T-cell (primary cell): Measurements from ENCODE around the gene MYLK3. TPM values are rescaled to one million over a fixed set of nuclear protein-coding genes. Genes with fewer than 3 reads are reported as not detected.

Source experiments
- ATAC-seq, 4 experiments: fragments of 200-7000 bp in 3 of 4; fragments of 150-1000 bp in 1 of 4; cut with Tn5 transposase; replicated peaks in 1 of 4; 1 replicate in 3 of 4; 2 replicates in 1 of 4; pipeline ENCODE4 v1.10.0; 2021; ENCODE audit warnings: moderate library complexity in 3 of 4, mild to moderate bottlenecking in 2 of 4, moderate number of reproducible peaks in 1 of 4
- CTCF ChIA-PET, 2 donors: fragments of 300-600 bp; sonication (Branson Sonifier 250); formaldehyde crosslinking; loops; one replicate each; lab custom pipeline; 2022; ENCODE audit warnings: antibody characterized with exemption in 2 of 2; lab: Charles Lee
- POLR2A ChIA-PET, 2 donors: fragments of 300-600 bp; sonication (Branson Sonifier 250); formaldehyde crosslinking; loops; one replicate each; lab custom pipeline; 2022; ENCODE audit warnings: antibody characterized with exemption in 2 of 2; lab: Charles Lee
- DNase-seq, 35 experiments: peaks; one replicate each; pipeline versions ENCODE4 v3.0.0 to v3.0.0-alpha.2; 2013 to 2023
- H3K27ac ChIP-seq: one replicate; pipeline ENCODE4 v1.5.1; 2013; ENCODE audit warnings: low read length
- H3K27me3 ChIP-seq, 2 experiments: replicated peaks in 1 of 2; 1 replicate in 1 of 2; 2 replicates in 1 of 2; pipeline versions ENCODE4 v1.6.1 to v1.7.0; 2013; ENCODE audit warnings: low read length in 1 of 2, mixed read lengths in 1 of 2; ENCODE audit not compliant: control insufficient read depth in 2 of 2, insufficient read depth in 2 of 2; ENCODE audit errors: extremely low read depth in 1 of 2
- H3K36me3 ChIP-seq, 2 donors: 1 replicate in 1 of 2; 2 replicates in 1 of 2; pipeline versions ENCODE4 v1.6.1 to v1.7.0; 2013; ENCODE audit warnings: low read length in 1 of 2; ENCODE audit not compliant: control insufficient read depth in 2 of 2, insufficient read depth in 1 of 2; ENCODE audit errors: extremely low read depth in 1 of 2
- H3K4me1 ChIP-seq, 2 experiments: 1 replicate in 1 of 2; 2 replicates in 1 of 2; pipeline versions ENCODE4 v1.6.1 to v1.7.0; 2013; ENCODE audit warnings: low read length in 2 of 2, mixed read lengths in 1 of 2; ENCODE audit not compliant: insufficient read depth in 2 of 2, control insufficient read depth in 1 of 2; ENCODE audit errors: extremely low read depth in 1 of 2
- H3K4me3 ChIP-seq, 2 donors: 1 replicate in 1 of 2; 2 replicates in 1 of 2; pipeline versions ENCODE4 v1.5.1 to v1.7.0; 2013; ENCODE audit warnings: mild to moderate bottlenecking in 2 of 2, low read length in 1 of 2, moderate library complexity in 1 of 2; ENCODE audit not compliant: control insufficient read depth in 1 of 2; ENCODE audit errors: extremely low read depth in 1 of 2
- H3K9me3 ChIP-seq: 2 replicates; pipeline ENCODE4 v1.7.0; 2013
- H3K27ac Mint-ChIP-seq, 2 donors: one replicate each; pipeline ENCODE4 v1.8.0; 2020 to 2021; ENCODE audit warnings: mild to moderate bottlenecking in 2 of 2, mixed read lengths in 2 of 2
- H3K27me3 Mint-ChIP-seq, 2 donors: one replicate each; pipeline ENCODE4 v1.8.0; 2021 to 2022; ENCODE audit warnings: mixed read lengths in 2 of 2
- H3K36me3 Mint-ChIP-seq: one replicate; pipeline ENCODE4 v1.8.0; 2021; ENCODE audit warnings: mixed read lengths
- H3K4me1 Mint-ChIP-seq, 3 donors: one replicate each; pipeline ENCODE4 v1.8.0; 2020 to 2022; ENCODE audit warnings: mixed read lengths in 3 of 3, mild to moderate bottlenecking in 1 of 3
- H3K4me3 Mint-ChIP-seq, 3 donors: one replicate each; pipeline ENCODE4 v1.8.0; 2020 to 2022; ENCODE audit warnings: mild to moderate bottlenecking in 3 of 3, mixed read lengths in 3 of 3, moderate library complexity in 3 of 3
- H3K9me3 Mint-ChIP-seq, 3 donors: one replicate each; pipeline ENCODE4 v1.8.0; 2020 to 2022; ENCODE audit warnings: mixed read lengths in 3 of 3
- WGBS: methylation state at CpG from one replicate; pipeline ENCODE4 v1.1.5; 2013; ENCODE audit warnings: missing lambda C conversion rate; ENCODE audit not compliant: insufficient coverage; 5-methylcytosine and 5-hydroxymethylcytosine counted together
- total RNA-seq, 35 experiments: library from RNA in 6 of 35; stranded (reverse) in 6 of 35; fragments of 120-200 nt in 1 of 35; gene quantifications; one replicate each; pipeline versions ENCODE4 v1.2.1 to v1.2.4 and lab custom pipeline; 2013 to 2026

The MYLK3 gene
- total RNA-seq, 5 donors from 2014 or later (not counting 1 experiment from before 2014, with no cell fraction given): 0.03 to 0.50 (median 0.03) TPM; not detected in 2

GRCh38 chr16:46727184-46727583 lies 21.0 kb downstream of the MYLK3 start:
- POLR2A ChIA-PET: no interaction called here
- ATAC-seq (no peak), DNase-seq (no peak)
- no peak overlapping the region for H3K27ac ChIP-seq
- H3K27ac Mint-ChIP-seq: no peak overlapping the region
- no peak overlapping the region for H3K4me3 ChIP-seq
- no peaks in the 10 kb centered on the region for H3K4me1 ChIP-seq
- peaks cover 3 to 12% (median 7%) of the 10 kb centered on the region in 3 donors for H3K9me3 Mint-ChIP-seq
- WGBS: 98% methylated on average over 5 of the region's 7 CpGs
- CTCF ChIA-PET: interaction anchor here in 1 of 2 donors (0.5 kb wide), 1 partner anchor 52 kb away, joined by 3 read pairs; no protein-coding TSS in a partner anchor
- H3K27me3 ChIP-seq: peaks cover 0 to 8% of the 10 kb centered on the region in 2 experiments
- no peaks in the 10 kb centered on the region for H3K36me3 ChIP-seq
- no peaks in the 10 kb centered on the region for H3K36me3 Mint-ChIP-seq
- H3K4me3 Mint-ChIP-seq: no peak overlapping the region
- no peaks in the 10 kb centered on the region for H3K9me3 ChIP-seq
- H3K4me1 Mint-ChIP-seq: no peaks in the 10 kb centered on the region
- H3K27me3 Mint-ChIP-seq: peaks cover 0 to 4% of the 10 kb centered on the region in 2 donors

- Mint-ChIP-seq H3K9me3 (peaks cover 3 to 12% (median 7%) of the 10 kb centered on the region in 3 donors), H3K27ac (no peak overlapping the region), H3K4me3 (no peak overlapping the region), H3K27me3 (peaks cover 0 to 2% of the 10 kb centered on the region in 2 donors), H3K36me3 (no peaks in the 10 kb centered on the region), H3K4me1 (no peaks in the 10 kb centered on the region)
- Histone ChIP-seq H3K36me3 (no peaks in the 10 kb centered on the region), H3K27me3 (peaks cover 0 to under 1% of the 10 kb centered on the region in 2 experiments), H3K27ac (no peak overlapping the region), H3K4me3 (no peak overlapping the region), H3K9me3 (no peaks in the 10 kb centered on the region), H3K4me1 (no peaks in the 10 kb centered on the region)
- 90% methylated on average over 2 of the region's 4 CpGs for WGBS
- ATAC-seq: no peak
- ChIA-PET POLR2A (no interaction called here), CTCF (no interaction called here)
- no peak for DNase-seq
Measured at GRCh38 chr16:46721885-46722284, 26.3 kb downstream of the MYLK3 start.

GRCh38 chr16:46720619-46721018 lies 27.5 kb downstream of the MYLK3 start:
- no peaks in the 10 kb centered on the region for H3K4me1 Mint-ChIP-seq
- no peak overlapping the region for H3K27ac Mint-ChIP-seq
- CTCF ChIA-PET: interaction anchor here in 1 of 2 donors (0.6 kb wide), 1 partner anchor 126 kb away, joined by 4 read pairs; no protein-coding TSS in a partner anchor

GRCh38 chr16:46719528-46719927 lies 28.6 kb downstream of the MYLK3 start:
- no peak overlapping the region for H3K4me3 Mint-ChIP-seq
- no peak overlapping the region for H3K27ac ChIP-seq
- no peak for DNase-seq
- no peaks in the 10 kb centered on the region for H3K27me3 Mint-ChIP-seq
- H3K4me1 ChIP-seq: no peaks in the 10 kb centered on the region
- ATAC-seq: no peak
- POLR2A ChIA-PET: no interaction called here
- H3K9me3 ChIP-seq: no peaks in the 10 kb centered on the region
- H3K27ac Mint-ChIP-seq: no peak overlapping the region
- H3K9me3 Mint-ChIP-seq: peaks cover 0 to under 1% (median under 1%) of the 10 kb centered on the region in 3 donors
- no peaks in the 10 kb centered on the region for H3K36me3 Mint-ChIP-seq
- 100% methylated on average over 2 of the region's 6 CpGs for WGBS
- H3K36me3 ChIP-seq: no peaks in the 10 kb centered on the region
- no peak overlapping the region for H3K4me3 ChIP-seq
- CTCF ChIA-PET: no interaction called here
- H3K4me1 Mint-ChIP-seq: no peaks in the 10 kb centered on the region
- H3K27me3 ChIP-seq: peaks cover 0 to 4% of the 10 kb centered on the region in 2 experiments

More at GRCh38 chr16:46720619-46721018, 27.5 kb downstream of the MYLK3 start:
- Mint-ChIP-seq H3K4me3 (no peak overlapping the region), H3K27me3 (no peaks in the 10 kb centered on the region), H3K36me3 (no peaks in the 10 kb centered on the region), H3K9me3 (peaks cover 0 to 8% (median 3%) of the 10 kb centered on the region in 3 donors)
- H3K36me3 ChIP-seq: no peaks in the 10 kb centered on the region
- H3K27me3 ChIP-seq: peaks cover 0 to 4% of the 10 kb centered on the region in 2 experiments
- 60% methylated on average over 1 of the region's 2 CpGs for WGBS
- ATAC-seq (no peak), DNase-seq (no peak)
- no peak overlapping the region for H3K27ac ChIP-seq
- no peak overlapping the region for H3K4me3 ChIP-seq
- H3K4me1 ChIP-seq: no peaks in the 10 kb centered on the region
- POLR2A ChIA-PET: no interaction called here
- H3K9me3 ChIP-seq: no peaks in the 10 kb centered on the region

- H3K9me3 ChIP-seq: no peaks in the 10 kb centered on the region
- Mint-ChIP-seq H3K4me3 (no peak overlapping the region), H3K9me3 (no peaks in the 10 kb centered on the region), H3K4me1 (no peaks in the 10 kb centered on the region), H3K27me3 (no peaks in the 10 kb centered on the region), H3K36me3 (no peaks in the 10 kb centered on the region), H3K27ac (no peak overlapping the region)
- WGBS: 100% methylated on average over 4 of the region's 8 CpGs
- peaks cover 0 to 4% of the 10 kb centered on the region in 2 experiments for H3K27me3 ChIP-seq
- no peak for ATAC-seq
- ChIA-PET CTCF (no interaction called here), POLR2A (no interaction called here)
- no peak overlapping the region for H3K4me3 ChIP-seq
- H3K36me3 ChIP-seq: no peaks in the 10 kb centered on the region
- H3K27ac ChIP-seq: no peak overlapping the region
- no peak for DNase-seq
- H3K4me1 ChIP-seq: no peaks in the 10 kb centered on the region
Measured at GRCh38 chr16:46718214-46718613, 29.9 kb downstream of the MYLK3 start.

GRCh38 chr16:46717692-46718091 lies 30.5 kb downstream of the MYLK3 start:
- no peak overlapping the region for H3K4me3 ChIP-seq
- Mint-ChIP-seq H3K4me3 (no peak overlapping the region), H3K36me3 (no peaks in the 10 kb centered on the region), H3K27me3 (no peaks in the 10 kb centered on the region), H3K9me3 (no peaks in the 10 kb centered on the region), H3K27ac (no peak overlapping the region), H3K4me1 (no peaks in the 10 kb centered on the region)
- POLR2A ChIA-PET: no interaction called here
- H3K27ac ChIP-seq: no peak overlapping the region
- 71% methylated on average over 1 of the region's 2 CpGs for WGBS
- CTCF ChIA-PET: interaction anchor here in 1 of 2 donors (0.6 kb wide), 1 partner anchor 137 kb away, joined by 4 read pairs; no protein-coding TSS in a partner anchor
- H3K27me3 ChIP-seq: peaks cover 0 to 4% of the 10 kb centered on the region in 2 experiments
- DNase-seq (no peak), ATAC-seq (no peak)
- no peaks in the 10 kb centered on the region for H3K9me3 ChIP-seq
- H3K36me3 ChIP-seq: no peaks in the 10 kb centered on the region
- H3K4me1 ChIP-seq: no peaks in the 10 kb centered on the region
